DOHH2 (cell line): Measurements from ENCODE around the gene LAMA2.

Experiments used
- H3F3A ChIP-seq: fragments of 200-600 bp; sonication (generic), shearing (Covaris generic); 2 replicates; pipeline ENCODE4 v1.6.0; 2016; ENCODE audit warnings: antibody characterized with exemption, mild to moderate bottlenecking; ENCODE audit not compliant: control insufficient read depth, insufficient read depth
- H3K27ac ChIP-seq: fragments of 200-600 bp; sonication (generic); 2 replicates; pipeline ENCODE4 v1.5.1; 2014; ENCODE audit warnings: low read depth, mild to moderate bottlenecking, low read length, moderate library complexity
- H3K27me3 ChIP-seq: fragments of 200-600 bp; sonication (generic); 2 replicates; pipeline ENCODE4 v1.6.1; 2014; ENCODE audit warnings: mild to moderate bottlenecking, low read length, mixed read lengths; ENCODE audit not compliant: control insufficient read depth
- H3K36me3 ChIP-seq: fragments of 200-600 bp; sonication (generic); 2 replicates; pipeline ENCODE4 v1.6.1; 2014; ENCODE audit warnings: mild to moderate bottlenecking, low read length, moderate library complexity, mixed read lengths; ENCODE audit not compliant: control insufficient read depth
- H3K4me1 ChIP-seq: fragments of 200-600 bp; sonication (generic); 2 replicates; pipeline ENCODE4 v1.6.1; 2014; ENCODE audit warnings: mild to moderate bottlenecking, low read length, mixed read lengths; ENCODE audit not compliant: control insufficient read depth
- H3K4me2 ChIP-seq: fragments of 200-600 bp; sonication (generic); 2 replicates; pipeline ENCODE4 v1.6.0; 2014; ENCODE audit warnings: mild to moderate bottlenecking, low read length, moderate library complexity
- H3K4me3 ChIP-seq: fragments of 200-600 bp; sonication (generic); 2 replicates; pipeline ENCODE4 v1.5.1; 2014; ENCODE audit warnings: mild to moderate bottlenecking, low read length, mixed read lengths
- H3K79me2 ChIP-seq: fragments of 200-600 bp; sonication (generic); 2 replicates; pipeline ENCODE4 v1.6.1; 2014; ENCODE audit warnings: mild to moderate bottlenecking, low read length, mixed read lengths; ENCODE audit not compliant: control insufficient read depth
- H3K9me2 ChIP-seq: fragments of 200-600 bp; sonication (generic); replicated peaks from 2 replicates; pipeline ENCODE4 v1.6.1; 2014; ENCODE audit warnings: mild to moderate bottlenecking, low read length, mixed read lengths; ENCODE audit not compliant: control insufficient read depth
- H3K9me3 ChIP-seq: fragments of 200-600 bp; sonication (generic); 2 replicates; pipeline ENCODE4 v1.6.1; 2014; ENCODE audit warnings: antibody characterized with exemption, low read length, mixed read lengths; ENCODE audit not compliant: control insufficient read depth, insufficient read depth
- H4K20me1 ChIP-seq: fragments of 200-600 bp; sonication (generic); 2 replicates; pipeline ENCODE4 v1.6.0; 2014; ENCODE audit warnings: low read depth, mild to moderate bottlenecking, antibody characterized with exemption, low read length, moderate library complexity; ENCODE audit not compliant: control insufficient read depth, insufficient read depth
- CTCF ChIP-seq: fragments of 200-600 bp; sonication (generic); IDR thresholded peaks from one replicate; pipeline ENCODE4 v1.5.1; 2014; ENCODE audit warnings: antibody characterized with exemption, mild to moderate bottlenecking, low read depth, low read length; ENCODE audit not compliant: poor library complexity, severe bottlenecking
- EZH2phosphoT487 ChIP-seq: fragments of 200-600 bp; sonication (generic); IDR thresholded peaks from 2 replicates; pipeline ENCODE4 v1.6.1; 2017; ENCODE audit warnings: borderline replicate concordance, mild to moderate bottlenecking, antibody characterized with exemption, low read length, moderate library complexity, mixed read lengths

Gene LAMA2

GRCh38 chr6:129381885-129382284 is 498.9 kb downstream of the LAMA2 start:
- Histone ChIP-seq H3K27ac (no peak overlapping the region), H3K4me1 (no peaks in the 10 kb centered on the region), H3K27me3 (0 out of 2 replicates have a peak, but pooled peaks cover 5% of the 10 kb centered on the region)

GRCh38 chr6:129382916-129383315 is 500.0 kb downstream of the LAMA2 start:
- Histone ChIP-seq H3F3A (no peaks in the 10 kb centered on the region), H3K79me2 (no peaks in the 10 kb centered on the region)
- TF ChIP-seq CTCF, result no peak
- no peak for TF ChIP-seq EZH2phosphoT487

More at GRCh38 chr6:129381885-129382284, 498.9 kb downstream of the LAMA2 start:
- TF ChIP-seq EZH2phosphoT487, result no peak
- no peak for TF ChIP-seq CTCF
- no peaks in the 10 kb centered on the region for H3K9me2 ChIP-seq
- no peaks in the 10 kb centered on the region for H4K20me1 ChIP-seq
- H3K79me2 ChIP-seq, result no peaks in the 10 kb centered on the region
- H3K4me2 ChIP-seq, result no peak overlapping the region
- no peaks in the 10 kb centered on the region for H3K9me3 ChIP-seq
- H3K36me3 ChIP-seq, result no peaks in the 10 kb centered on the region
- H3F3A ChIP-seq, result no peaks in the 10 kb centered on the region
- no peak overlapping the region for H3K4me3 ChIP-seq

GRCh38 chr6:129385117-129385516 is 502.2 kb downstream of the LAMA2 start:
- TF ChIP-seq CTCF (no peak), EZH2phosphoT487 (no peak)

More at GRCh38 chr6:129382916-129383315, 500.0 kb downstream of the LAMA2 start:
- H3K36me3 ChIP-seq, result no peaks in the 10 kb centered on the region
- H3K27ac ChIP-seq, result no peak overlapping the region
- H3K4me1 ChIP-seq, result no peaks in the 10 kb centered on the region
- no peaks in the 10 kb centered on the region for H3K9me3 ChIP-seq
- 0 out of 2 replicates have a peak, but pooled peaks cover 5% of the 10 kb centered on the region for H3K27me3 ChIP-seq
- H3K4me2 ChIP-seq, result no peak overlapping the region
- no peak overlapping the region for H3K4me3 ChIP-seq
- no peaks in the 10 kb centered on the region for H4K20me1 ChIP-seq
- H3K9me2 ChIP-seq, result no peaks in the 10 kb centered on the region

More at GRCh38 chr6:129385117-129385516, 502.2 kb downstream of the LAMA2 start:
- Histone ChIP-seq H3F3A (no peaks in the 10 kb centered on the region), H3K4me2 (no peak overlapping the region), H3K9me2 (no peaks in the 10 kb centered on the region), H3K4me3 (no peak overlapping the region), H3K27me3 (0 out of 2 replicates have a peak, but pooled peaks cover 5% of the 10 kb centered on the region), H3K79me2 (no peaks in the 10 kb centered on the region), H3K4me1 (no peaks in the 10 kb centered on the region), H3K27ac (no peak overlapping the region), H3K9me3 (no peaks in the 10 kb centered on the region), H3K36me3 (no peaks in the 10 kb centered on the region), H4K20me1 (no peaks in the 10 kb centered on the region)
